D721Med (cell line): Measurements from ENCODE around the gene FNBP1L.

ENCODE experiments used
- DNase-seq: peaks from one replicate; pipeline ENCODE4 v3.0.0; 2011; ENCODE audit warnings: low spot score; ENCODE audit not compliant: insufficient read length
- FAIRE-seq: peaks from 2 replicates; lab custom pipeline; 2011; peaks lifted over from hg19 to GRCh38; lab: Jason Lieb, UNC
- TF ChIP-seq, protein P1 (sequence below): IDR thresholded peaks from 2 replicates; pipeline ENCODE4 v1.5.1; 2012; ENCODE audit warnings: mild to moderate bottlenecking, control low read depth; ENCODE audit not compliant: insufficient read depth; ENCODE audit errors: missing control alignments

Gene FNBP1L

DNA sequence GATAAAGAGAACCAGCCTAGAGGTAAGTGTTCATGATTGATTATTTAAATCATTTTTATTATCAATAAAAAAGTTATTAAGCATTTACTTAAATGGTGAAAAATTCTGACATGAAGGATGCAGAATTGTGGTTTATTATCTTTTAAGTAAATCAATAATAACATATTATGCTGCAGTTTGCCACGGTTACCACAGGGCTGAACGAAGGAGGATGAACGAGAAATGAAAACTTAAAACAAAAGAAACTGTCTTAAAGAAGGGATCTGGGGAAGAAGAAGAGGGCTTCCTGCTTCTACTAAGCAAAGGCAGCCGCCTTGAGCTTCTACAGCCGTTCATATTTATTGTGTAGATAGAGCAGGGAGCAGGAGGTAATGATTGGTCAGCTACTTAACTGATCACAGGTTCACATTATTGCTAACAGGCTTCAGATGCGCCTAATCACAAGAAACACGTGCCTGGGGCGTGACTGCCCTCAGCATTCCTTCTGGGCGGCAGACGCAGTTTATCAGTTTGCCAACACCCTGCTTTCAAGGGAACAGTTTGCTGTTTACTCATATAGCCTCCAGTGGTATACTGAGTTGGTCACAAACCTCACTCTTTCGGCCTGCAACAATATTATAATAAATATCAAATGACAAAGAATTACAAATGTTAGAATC lies 5.8 kb upstream of the FNBP1L start:
- FAIRE-seq (no peak), DNase-seq (no peak)
- TF ChIP-seq, protein P1, sequence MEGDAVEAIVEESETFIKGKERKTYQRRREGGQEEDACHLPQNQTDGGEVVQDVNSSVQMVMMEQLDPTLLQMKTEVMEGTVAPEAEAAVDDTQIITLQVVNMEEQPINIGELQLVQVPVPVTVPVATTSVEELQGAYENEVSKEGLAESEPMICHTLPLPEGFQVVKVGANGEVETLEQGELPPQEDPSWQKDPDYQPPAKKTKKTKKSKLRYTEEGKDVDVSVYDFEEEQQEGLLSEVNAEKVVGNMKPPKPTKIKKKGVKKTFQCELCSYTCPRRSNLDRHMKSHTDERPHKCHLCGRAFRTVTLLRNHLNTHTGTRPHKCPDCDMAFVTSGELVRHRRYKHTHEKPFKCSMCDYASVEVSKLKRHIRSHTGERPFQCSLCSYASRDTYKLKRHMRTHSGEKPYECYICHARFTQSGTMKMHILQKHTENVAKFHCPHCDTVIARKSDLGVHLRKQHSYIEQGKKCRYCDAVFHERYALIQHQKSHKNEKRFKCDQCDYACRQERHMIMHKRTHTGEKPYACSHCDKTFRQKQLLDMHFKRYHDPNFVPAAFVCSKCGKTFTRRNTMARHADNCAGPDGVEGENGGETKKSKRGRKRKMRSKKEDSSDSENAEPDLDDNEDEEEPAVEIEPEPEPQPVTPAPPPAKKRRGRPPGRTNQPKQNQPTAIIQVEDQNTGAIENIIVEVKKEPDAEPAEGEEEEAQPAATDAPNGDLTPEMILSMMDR = no peak

DNA sequence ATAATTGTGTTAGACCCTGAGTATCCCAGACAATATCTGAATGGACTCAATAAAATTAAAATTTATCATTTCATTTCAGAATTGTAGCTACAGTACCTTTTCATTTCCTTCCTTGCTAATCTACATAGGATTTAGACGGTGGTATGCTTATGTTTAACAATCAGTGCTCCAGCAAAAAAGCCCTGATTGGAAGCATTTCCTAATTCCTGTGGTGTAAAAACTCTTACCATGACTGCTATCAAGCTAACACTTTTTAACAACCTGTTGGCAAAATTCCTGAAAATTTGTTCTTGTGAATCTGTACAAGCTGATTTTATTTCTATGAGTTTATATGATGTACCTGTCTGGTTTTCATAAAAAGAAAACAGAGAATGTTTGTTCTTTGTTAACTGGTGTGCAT lies 5.2 kb upstream of the FNBP1L start:
- TF ChIP-seq, protein P1 = no peak
- FAIRE-seq (no peak), DNase-seq (no peak)

DNA sequence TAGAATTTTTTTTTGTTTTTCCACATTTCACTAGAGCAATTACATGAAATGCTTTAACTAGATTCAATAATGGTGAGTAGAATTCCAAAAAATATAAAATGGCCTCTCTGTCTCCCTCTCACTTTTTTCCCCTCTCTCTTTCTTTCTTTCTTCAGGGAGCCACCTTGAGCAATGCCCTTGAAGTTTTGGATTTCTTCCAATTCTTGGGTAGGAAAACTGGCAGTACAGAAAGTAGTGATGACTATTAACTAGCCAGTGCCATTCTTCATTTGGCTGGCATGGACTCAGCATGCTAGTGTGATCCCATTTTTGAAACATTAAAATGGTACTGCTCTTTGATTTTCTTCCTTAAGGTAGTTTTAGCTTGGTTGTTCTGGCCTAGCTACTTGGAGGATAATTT lies 4.5 kb upstream of the FNBP1L start:
- FAIRE-seq (no peak), DNase-seq (no peak)
- TF ChIP-seq, protein P1 = no peak

DNA sequence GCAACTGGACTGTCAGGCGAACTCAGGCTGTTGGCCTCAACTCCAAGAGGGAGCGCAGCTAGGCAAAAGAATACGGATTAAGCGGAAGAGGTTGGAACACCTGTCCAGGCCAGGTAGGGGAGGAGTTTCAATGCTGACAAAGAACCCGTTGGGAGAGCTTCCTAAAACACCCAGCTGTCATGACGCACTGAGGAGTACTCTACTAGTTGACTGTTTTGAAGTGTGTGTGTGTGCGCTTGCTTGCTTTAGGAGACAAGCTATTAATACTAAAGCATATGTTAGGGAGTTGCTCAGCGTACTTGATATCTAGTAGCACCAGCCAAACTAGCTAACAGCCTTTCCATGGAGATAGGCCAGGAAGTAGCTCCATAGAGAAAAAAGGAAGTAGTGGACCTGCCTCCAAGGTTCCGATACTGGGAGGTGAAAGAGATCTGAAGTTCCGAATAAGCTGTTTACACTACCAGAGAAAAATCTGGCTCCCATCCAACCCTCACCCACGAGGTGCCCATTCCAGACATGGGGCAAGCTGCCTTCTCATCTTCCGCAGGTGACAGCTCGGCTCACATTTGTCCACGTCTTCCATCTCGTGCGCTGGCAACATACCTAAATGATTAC lies 974 bp upstream of the FNBP1L start:
- DNase-seq (no peak), FAIRE-seq (no peak)
- TF ChIP-seq, protein P1 = no peak

DNA sequence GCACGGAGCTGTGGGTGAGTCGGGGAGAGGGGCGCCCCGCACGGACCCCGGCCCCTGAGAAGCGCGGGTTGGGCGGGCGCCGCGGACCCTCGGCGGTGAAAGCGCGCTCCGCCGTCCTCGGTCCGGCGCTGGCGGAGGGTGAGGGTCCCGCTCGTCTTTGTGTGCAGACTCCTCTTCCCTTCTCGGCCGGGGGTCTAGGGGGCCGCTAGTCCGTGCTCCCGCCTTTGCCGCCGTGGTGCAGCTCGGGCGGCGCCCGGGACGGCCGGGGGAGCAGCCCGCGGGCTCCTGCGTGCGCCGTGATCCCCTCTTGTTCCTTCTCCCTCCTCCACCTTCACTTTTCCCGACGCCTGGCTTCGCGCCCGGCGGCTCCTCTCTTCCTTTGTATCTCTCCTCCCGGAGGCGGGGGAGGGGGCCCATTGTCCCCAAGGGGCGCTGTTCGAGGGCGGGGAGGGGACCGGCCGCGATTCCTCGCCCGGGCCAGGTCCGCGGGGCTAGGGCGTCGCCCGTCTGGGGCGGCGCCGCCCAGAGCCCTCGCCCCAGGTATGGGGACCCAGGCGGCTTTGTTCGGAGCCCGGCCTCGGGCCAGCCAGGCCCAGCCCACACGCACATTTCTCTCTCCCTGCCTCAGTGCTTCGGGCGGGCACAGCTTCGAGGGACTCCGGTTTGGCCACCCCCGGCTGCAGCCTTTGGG lies 519 bp downstream of the FNBP1L start:
- DNase-seq (peak; percentile 35), FAIRE-seq (no peak)
- TF ChIP-seq, protein P1 = no peak

DNA sequence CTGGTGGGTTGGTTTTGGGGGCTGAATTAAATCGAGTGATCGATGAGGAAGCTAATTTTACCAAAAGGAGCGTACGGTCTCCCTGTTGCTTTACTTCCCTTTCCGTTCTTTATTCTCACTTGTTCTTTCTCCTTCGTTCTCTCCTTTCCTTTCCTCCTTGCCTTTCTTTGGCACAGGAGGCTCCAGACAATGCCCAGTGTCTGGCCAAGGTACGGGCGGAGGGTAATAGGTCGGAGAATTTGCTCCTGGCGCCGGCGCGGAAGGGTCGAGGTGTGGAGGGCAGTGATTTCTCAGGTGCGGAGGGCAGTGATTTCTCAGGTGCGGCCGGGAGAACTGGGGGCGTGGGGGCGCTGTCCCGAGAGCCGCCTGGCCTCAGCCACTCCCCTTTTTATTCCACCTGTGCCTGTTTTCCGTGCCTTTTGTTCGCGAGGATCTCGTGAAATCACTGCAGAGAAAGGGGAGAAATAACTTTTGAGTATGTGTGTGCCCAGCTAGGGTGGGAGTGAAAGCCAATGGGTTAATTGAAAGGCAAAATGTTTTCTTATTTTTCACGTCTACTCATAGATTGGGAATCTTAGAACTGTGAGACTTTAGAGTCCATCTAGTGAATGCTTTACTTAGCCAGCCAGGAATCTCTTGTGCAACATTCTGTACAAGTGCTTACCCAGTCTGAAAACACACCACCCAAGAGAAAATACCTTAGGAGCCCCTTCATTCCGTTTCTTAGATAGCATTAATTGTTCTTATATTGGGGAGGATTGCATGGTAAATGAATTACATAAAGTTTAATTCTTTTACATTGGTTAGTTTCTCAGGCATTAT lies 1.3 kb downstream of the FNBP1L start:
- DNase-seq (no peak), FAIRE-seq (peak; percentile 11)
- TF ChIP-seq, protein P1 = no peak
